ENCODE measurements around the gene SFI1.

SFI1 gene

GRCh38 chr22:31561970-31562369 lies 65.6 kb downstream of the SFI1 start:
- Histone ChIP-seq H3K9me3 (ENCODE audit: control insufficient read depth, insufficient read depth, low read length) (no peaks in the 10 kb centered on the region), H3K4me1 (ENCODE audit: control insufficient read depth, insufficient read depth, low read length) (no peaks in the 10 kb centered on the region), H3K9ac (ENCODE audit: low read depth, low read length) (no peak overlapping the region), H3K27me3 (ENCODE audit: control insufficient read depth, insufficient read depth, low read length) (no peaks in the 10 kb centered on the region), H3K4me3 (ENCODE audit: low read depth, low read length) (no peak overlapping the region), H3K36me3 (ENCODE audit: control insufficient read depth, insufficient read depth, low read length) (no peaks in the 10 kb centered on the region)

GRCh38 chr22:31566484-31566883 lies 70.1 kb downstream of the SFI1 start:
- H3K27me3 ChIP-seq (ENCODE audit: control insufficient read depth, insufficient read depth, low read length), result no peaks in the 10 kb centered on the region

DNA sequence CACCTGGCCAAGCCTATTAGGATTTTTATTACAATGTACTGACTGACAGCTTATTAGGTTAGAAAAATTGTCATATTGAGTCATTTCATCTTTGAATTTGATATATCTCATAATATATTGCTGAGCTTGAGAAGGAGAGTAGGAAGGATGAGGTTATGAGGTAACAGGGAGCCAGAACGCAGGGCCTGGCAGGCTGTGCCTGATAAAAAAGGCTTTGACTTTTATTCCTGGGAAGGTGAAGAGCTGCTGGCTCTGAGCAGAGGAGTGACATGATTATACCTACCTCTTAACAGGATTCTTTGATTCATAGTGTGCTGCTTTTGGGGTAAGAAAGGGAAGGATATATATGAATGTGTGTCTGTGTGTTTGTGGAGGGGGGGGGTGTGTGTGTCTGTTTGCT lies 70.9 kb downstream of the SFI1 start:
- Histone ChIP-seq H3K36me3 (ENCODE audit: control insufficient read depth, insufficient read depth, low read length) (no peaks in the 10 kb centered on the region), H3K9ac (ENCODE audit: low read depth, low read length) (no peak overlapping the region), H3K4me1 (ENCODE audit: control insufficient read depth, insufficient read depth, low read length) (no peaks in the 10 kb centered on the region), H3K9me3 (ENCODE audit: control insufficient read depth, insufficient read depth, low read length) (no peaks in the 10 kb centered on the region), H3K4me3 (ENCODE audit: low read depth, low read length) (no peak overlapping the region), H3K27me3 (ENCODE audit: control insufficient read depth, insufficient read depth, low read length) (no peaks in the 10 kb centered on the region)

More at GRCh38 chr22:31566484-31566883, 70.1 kb downstream of the SFI1 start:
- no peak overlapping the region for H3K9ac ChIP-seq (ENCODE audit: low read depth, low read length)
- H3K4me3 ChIP-seq (ENCODE audit: low read depth, low read length), result no peak overlapping the region
- H3K9me3 ChIP-seq (ENCODE audit: control insufficient read depth, insufficient read depth, low read length), result no peaks in the 10 kb centered on the region
- no peaks in the 10 kb centered on the region for H3K36me3 ChIP-seq (ENCODE audit: control insufficient read depth, insufficient read depth, low read length)
- no peaks in the 10 kb centered on the region for H3K4me1 ChIP-seq (ENCODE audit: control insufficient read depth, insufficient read depth, low read length)

- no peaks in the 10 kb centered on the region for H3K9me3 ChIP-seq (ENCODE audit: control insufficient read depth, insufficient read depth, low read length)
- H3K4me3 ChIP-seq (ENCODE audit: low read depth, low read length), result no peak overlapping the region
- no peaks in the 10 kb centered on the region for H3K36me3 ChIP-seq (ENCODE audit: control insufficient read depth, insufficient read depth, low read length)
- no peaks in the 10 kb centered on the region for H3K27me3 ChIP-seq (ENCODE audit: control insufficient read depth, insufficient read depth, low read length)
- no peaks in the 10 kb centered on the region for H3K4me1 ChIP-seq (ENCODE audit: control insufficient read depth, insufficient read depth, low read length)
- H3K9ac ChIP-seq (ENCODE audit: low read depth, low read length), result no peak overlapping the region
These were observed 71.4 kb downstream of the SFI1 start for GRCh38 chr22:31567702-31568101.

GRCh38 chr22:31569126-31569525 lies 72.8 kb downstream of the SFI1 start:
- Histone ChIP-seq H3K4me1 (ENCODE audit: control insufficient read depth, insufficient read depth, low read length) (no peaks in the 10 kb centered on the region), H3K27me3 (ENCODE audit: control insufficient read depth, insufficient read depth, low read length) (no peaks in the 10 kb centered on the region), H3K9ac (ENCODE audit: low read depth, low read length) (no peak overlapping the region), H3K9me3 (ENCODE audit: control insufficient read depth, insufficient read depth, low read length) (no peaks in the 10 kb centered on the region), H3K4me3 (ENCODE audit: low read depth, low read length) (no peak overlapping the region), H3K36me3 (ENCODE audit: control insufficient read depth, insufficient read depth, low read length) (no peaks in the 10 kb centered on the region)

DNA sequence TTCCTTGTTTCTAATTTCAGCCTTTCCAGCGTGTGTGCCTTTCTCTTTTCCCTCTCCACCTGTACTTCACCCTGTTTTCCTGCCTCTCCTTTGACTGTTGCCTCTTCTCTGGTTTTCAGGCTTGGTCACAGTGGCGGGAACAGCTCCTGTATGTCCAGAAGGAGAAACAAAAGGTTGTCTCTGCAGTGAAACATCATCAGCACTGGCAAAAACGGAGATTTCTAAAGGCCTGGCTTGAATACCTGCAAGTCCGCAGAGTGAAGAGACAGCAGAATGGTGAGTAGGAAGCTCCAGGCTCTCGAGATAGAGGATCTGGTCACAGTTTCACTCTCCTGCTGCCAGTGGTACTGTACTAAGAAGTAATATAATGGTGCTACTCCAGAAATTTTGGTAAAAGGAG lies 76.6 kb downstream of the SFI1 start:
- Histone ChIP-seq H3K9me3 (ENCODE audit: control insufficient read depth, insufficient read depth, low read length) (no peaks in the 10 kb centered on the region), H3K36me3 (ENCODE audit: control insufficient read depth, insufficient read depth, low read length) (peaks cover 2% of the 10 kb centered on the region), H3K4me3 (ENCODE audit: low read depth, low read length) (no peak overlapping the region), H3K27me3 (ENCODE audit: control insufficient read depth, insufficient read depth, low read length) (no peaks in the 10 kb centered on the region), H3K9ac (ENCODE audit: low read depth, low read length) (no peak overlapping the region), H3K4me1 (ENCODE audit: control insufficient read depth, insufficient read depth, low read length) (no peaks in the 10 kb centered on the region)

- Histone ChIP-seq H3K9me3 (ENCODE audit: control insufficient read depth, insufficient read depth, low read length) (no peaks in the 10 kb centered on the region), H3K9ac (ENCODE audit: low read depth, low read length) (no peak overlapping the region), H3K4me3 (ENCODE audit: low read depth, low read length) (no peak overlapping the region), H3K27me3 (ENCODE audit: control insufficient read depth, insufficient read depth, low read length) (no peaks in the 10 kb centered on the region), H3K36me3 (ENCODE audit: control insufficient read depth, insufficient read depth, low read length) (peaks cover 2% of the 10 kb centered on the region), H3K4me1 (ENCODE audit: control insufficient read depth, insufficient read depth, low read length) (no peaks in the 10 kb centered on the region)
These were observed 77.8 kb downstream of the SFI1 start for GRCh38 chr22:31574055-31574670.

- H3K9me3 ChIP-seq (ENCODE audit: control insufficient read depth, insufficient read depth, low read length), result no peaks in the 10 kb centered on the region
- H3K36me3 ChIP-seq (ENCODE audit: control insufficient read depth, insufficient read depth, low read length), result peaks cover 2% of the 10 kb centered on the region
- no peaks in the 10 kb centered on the region for H3K4me1 ChIP-seq (ENCODE audit: control insufficient read depth, insufficient read depth, low read length)
- no peak overlapping the region for H3K4me3 ChIP-seq (ENCODE audit: low read depth, low read length)
- no peak overlapping the region for H3K9ac ChIP-seq (ENCODE audit: low read depth, low read length)
- no peaks in the 10 kb centered on the region for H3K27me3 ChIP-seq (ENCODE audit: control insufficient read depth, insufficient read depth, low read length)
These were observed 78.9 kb downstream of the SFI1 start for GRCh38 chr22:31575190-31575589.

DNA sequence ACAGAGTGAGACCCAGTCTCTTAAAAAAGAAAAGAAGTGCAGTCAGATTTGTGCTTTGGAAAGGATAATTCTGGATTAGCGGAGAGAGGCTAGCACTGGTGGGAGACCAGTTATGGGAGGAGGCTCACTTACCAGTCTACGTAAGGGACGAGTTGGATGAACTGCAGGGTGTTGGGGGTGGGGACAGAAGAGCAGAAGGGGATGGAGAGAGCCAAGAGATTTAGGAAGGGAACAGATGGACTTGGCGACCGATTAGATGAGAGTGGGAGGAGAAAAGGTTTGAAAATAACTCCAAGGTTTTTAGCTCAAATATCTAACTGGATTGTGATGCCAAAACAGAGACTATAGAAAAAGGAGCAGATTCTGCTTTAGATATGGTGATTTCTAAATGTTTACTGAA lies 81.4 kb downstream of the SFI1 start:
- peaks cover 2% of the 10 kb centered on the region for H3K36me3 ChIP-seq (ENCODE audit: control insufficient read depth, insufficient read depth, low read length)
- no peak overlapping the region for H3K4me3 ChIP-seq (ENCODE audit: low read depth, low read length)
- H3K27me3 ChIP-seq (ENCODE audit: control insufficient read depth, insufficient read depth, low read length), result no peaks in the 10 kb centered on the region
- no peaks in the 10 kb centered on the region for H3K9me3 ChIP-seq (ENCODE audit: control insufficient read depth, insufficient read depth, low read length)
- H3K9ac ChIP-seq (ENCODE audit: low read depth, low read length), result no peak overlapping the region
- H3K4me1 ChIP-seq (ENCODE audit: control insufficient read depth, insufficient read depth, low read length), result no peaks in the 10 kb centered on the region

- no peak overlapping the region for H3K4me3 ChIP-seq (ENCODE audit: low read depth, low read length)
- H3K4me1 ChIP-seq (ENCODE audit: control insufficient read depth, insufficient read depth, low read length), result no peaks in the 10 kb centered on the region
- no peak overlapping the region for H3K9ac ChIP-seq (ENCODE audit: low read depth, low read length)
- H3K27me3 ChIP-seq (ENCODE audit: control insufficient read depth, insufficient read depth, low read length), result no peaks in the 10 kb centered on the region
- peaks cover 2% of the 10 kb centered on the region for H3K36me3 ChIP-seq (ENCODE audit: control insufficient read depth, insufficient read depth, low read length)
- no peaks in the 10 kb centered on the region for H3K9me3 ChIP-seq (ENCODE audit: control insufficient read depth, insufficient read depth, low read length)
These were observed 81.8 kb downstream of the SFI1 start for GRCh38 chr22:31578171-31578570.

- H3K9me3 ChIP-seq (ENCODE audit: control insufficient read depth, insufficient read depth, low read length), result no peaks in the 10 kb centered on the region
- peaks cover 2% of the 10 kb centered on the region for H3K36me3 ChIP-seq (ENCODE audit: control insufficient read depth, insufficient read depth, low read length)
- no peak overlapping the region for H3K4me3 ChIP-seq (ENCODE audit: low read depth, low read length)
- H3K4me1 ChIP-seq (ENCODE audit: control insufficient read depth, insufficient read depth, low read length), result no peaks in the 10 kb centered on the region
- no peaks in the 10 kb centered on the region for H3K27me3 ChIP-seq (ENCODE audit: control insufficient read depth, insufficient read depth, low read length)
- H3K9ac ChIP-seq (ENCODE audit: low read depth, low read length), result no peak overlapping the region
These were observed 83.5 kb downstream of the SFI1 start for GRCh38 chr22:31579835-31580242.

DNA sequence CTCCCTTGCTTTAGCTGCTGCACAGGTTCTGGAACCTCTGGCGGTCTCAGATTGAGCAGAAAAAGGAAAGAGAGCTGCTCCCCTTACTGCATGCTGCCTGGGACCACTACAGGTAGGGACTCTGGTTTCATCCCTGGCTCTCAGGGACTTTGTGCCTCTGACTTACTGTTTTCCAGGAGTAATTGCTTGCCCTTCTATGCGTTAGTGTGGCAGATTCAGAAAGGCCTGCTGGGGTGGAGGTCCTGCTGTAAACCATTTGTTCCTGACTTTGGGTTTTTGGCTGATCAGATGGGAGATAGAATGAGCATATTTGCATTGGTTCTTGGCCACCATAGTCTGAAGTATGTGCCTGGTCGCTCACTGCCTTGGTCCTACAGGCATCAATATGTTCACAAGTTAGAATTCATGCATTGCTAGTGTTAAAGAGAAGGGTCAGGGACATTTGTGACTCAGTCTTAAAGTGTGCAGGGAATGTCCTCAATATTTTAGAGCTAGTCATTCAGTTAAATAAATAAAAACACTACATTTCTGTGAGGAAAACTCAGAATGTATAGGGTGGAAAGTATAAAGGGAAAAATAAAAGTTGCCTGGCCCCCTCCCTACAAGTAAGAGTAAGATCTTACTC lies 87.6 kb downstream of the SFI1 start:
- Histone ChIP-seq H3K9me3 (ENCODE audit: control insufficient read depth, insufficient read depth, low read length) (no peaks in the 10 kb centered on the region), H3K36me3 (ENCODE audit: control insufficient read depth, insufficient read depth, low read length) (no peaks in the 10 kb centered on the region), H3K9ac (ENCODE audit: low read depth, low read length) (no peak overlapping the region), H3K4me1 (ENCODE audit: control insufficient read depth, insufficient read depth, low read length) (no peaks in the 10 kb centered on the region), H3K4me3 (ENCODE audit: low read depth, low read length) (no peak overlapping the region), H3K27me3 (ENCODE audit: control insufficient read depth, insufficient read depth, low read length) (no peaks in the 10 kb centered on the region)
